MCF 10A (cell line): ENCODE data around the gene CSNK2A3. TPM values are rescaled to one million over a fixed set of nuclear protein-coding genes. Genes with fewer than 3 reads are reported as not detected.

Experiments
- BruUV-seq: library from RNA; stranded (reverse); fragments of 400-500 nt; replicated peaks from 2 replicates; lab custom pipeline; 2021; lab: Mats Ljungman, UMichigan
- CTCF ChIA-PET: fragments of 300-600 bp; sonication (Branson Sonifier 250); formaldehyde crosslinking; extraction: SDS; loops from one replicate; lab custom pipeline; 2021; ENCODE audit warnings: antibody characterized with exemption, inconsistent platforms; lab: Yijun Ruan, JAX
- POLR2A ChIA-PET: fragments of 300-600, 350-650 bp; sonication (Branson Sonifier 250); formaldehyde crosslinking; extraction: SDS; loops from one replicate; lab custom pipeline; 2020; ENCODE audit warnings: antibody characterized with exemption, inconsistent platforms; lab: Yijun Ruan, JAX
- DNase-seq: peaks from one replicate; pipeline ENCODE4 v3.0.0-alpha.2; 2018; ENCODE audit not compliant: unreplicated experiment
- H3K27ac Mint-ChIP-seq: one replicate; pipeline ENCODE4 v1.8.0; 2022; ENCODE audit warnings: mild to moderate bottlenecking, low read depth, mixed read lengths; ENCODE audit not compliant: unreplicated experiment
- H3K27me3 Mint-ChIP-seq: one replicate; pipeline ENCODE4 v1.8.0; 2022; ENCODE audit warnings: mixed read lengths; ENCODE audit not compliant: insufficient read depth, unreplicated experiment
- H3K36me3 Mint-ChIP-seq: one replicate; pipeline ENCODE4 v1.8.0; 2022; ENCODE audit warnings: mild to moderate bottlenecking, moderate library complexity, mixed read lengths; ENCODE audit not compliant: insufficient read depth, unreplicated experiment
- H3K4me1 Mint-ChIP-seq: one replicate; pipeline ENCODE4 v1.8.0; 2022; ENCODE audit warnings: mixed read lengths; ENCODE audit not compliant: insufficient read depth, unreplicated experiment
- H3K4me3 Mint-ChIP-seq: one replicate; pipeline ENCODE4 v1.8.0; 2022; ENCODE audit warnings: mild to moderate bottlenecking, moderate library complexity, mixed read lengths; ENCODE audit not compliant: unreplicated experiment
- H3K9me3 Mint-ChIP-seq: one replicate; pipeline ENCODE4 v1.8.0; 2022; ENCODE audit warnings: mixed read lengths; ENCODE audit not compliant: unreplicated experiment
- intact Hi-C: fragments of 100-400 bp; cut with micrococcal nuclease; formaldehyde crosslinking; loops from 2 replicates; pipeline ENCODE4 v1.14.1; 2022
- total RNA-seq: library from RNA; stranded (reverse); gene quantifications from 2 replicates; pipeline ENCODE4 v1.2.3, GENCODE V29; 2022
- TF ChIP-seq, protein P1 (sequence below): fragments of 200-600 bp; IDR thresholded peaks from one replicate; pipeline ENCODE4 v1.8.0; 2022; ENCODE audit warnings: antibody characterized with exemption, mild to moderate bottlenecking; ENCODE audit not compliant: unreplicated experiment

The CSNK2A3 gene
- total RNA-seq, 1 experiment from 2014 or later = 2.2 TPM

DNA sequence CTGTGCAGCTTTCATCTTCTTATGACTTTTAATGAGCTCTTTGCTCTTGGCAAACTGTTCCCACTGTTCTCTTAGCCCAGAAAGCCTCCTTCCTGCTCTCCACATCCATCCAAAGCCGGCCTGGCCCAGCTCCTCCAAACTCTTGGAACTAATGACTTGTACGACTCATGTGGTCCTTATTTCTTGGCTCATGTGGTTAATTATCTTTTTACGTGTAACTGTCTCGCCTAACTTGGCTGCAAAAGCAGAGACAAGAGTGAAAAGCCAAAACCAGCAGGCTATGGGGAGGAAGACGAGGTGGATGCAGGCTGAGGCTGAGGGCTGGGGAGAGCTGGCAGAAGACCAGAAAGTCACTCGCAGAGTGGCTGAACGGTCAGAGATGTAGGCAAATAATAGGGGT is 5.5 kb downstream of the CSNK2A3 start:
- intact Hi-C loops = no loop called here
- no TSS peak for BruUV-seq
- Mint-ChIP-seq H3K4me3 (no peak overlapping the region), H3K36me3 (no peaks in the 10 kb centered on the region), H3K27ac (no peak overlapping the region), H3K9me3 (no peaks in the 10 kb centered on the region), H3K4me1 (no peaks in the 10 kb centered on the region), H3K27me3 (no peaks in the 10 kb centered on the region)
- no peak for DNase-seq
- TF ChIP-seq, protein P1, sequence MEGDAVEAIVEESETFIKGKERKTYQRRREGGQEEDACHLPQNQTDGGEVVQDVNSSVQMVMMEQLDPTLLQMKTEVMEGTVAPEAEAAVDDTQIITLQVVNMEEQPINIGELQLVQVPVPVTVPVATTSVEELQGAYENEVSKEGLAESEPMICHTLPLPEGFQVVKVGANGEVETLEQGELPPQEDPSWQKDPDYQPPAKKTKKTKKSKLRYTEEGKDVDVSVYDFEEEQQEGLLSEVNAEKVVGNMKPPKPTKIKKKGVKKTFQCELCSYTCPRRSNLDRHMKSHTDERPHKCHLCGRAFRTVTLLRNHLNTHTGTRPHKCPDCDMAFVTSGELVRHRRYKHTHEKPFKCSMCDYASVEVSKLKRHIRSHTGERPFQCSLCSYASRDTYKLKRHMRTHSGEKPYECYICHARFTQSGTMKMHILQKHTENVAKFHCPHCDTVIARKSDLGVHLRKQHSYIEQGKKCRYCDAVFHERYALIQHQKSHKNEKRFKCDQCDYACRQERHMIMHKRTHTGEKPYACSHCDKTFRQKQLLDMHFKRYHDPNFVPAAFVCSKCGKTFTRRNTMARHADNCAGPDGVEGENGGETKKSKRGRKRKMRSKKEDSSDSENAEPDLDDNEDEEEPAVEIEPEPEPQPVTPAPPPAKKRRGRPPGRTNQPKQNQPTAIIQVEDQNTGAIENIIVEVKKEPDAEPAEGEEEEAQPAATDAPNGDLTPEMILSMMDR = no peak
- ChIA-PET POLR2A (no interaction called here), CTCF (interaction anchor here (0.7 kb wide), 1 partner anchor 54 kb away, joined by 3 read pairs; no protein-coding TSS in a partner anchor)

DNA sequence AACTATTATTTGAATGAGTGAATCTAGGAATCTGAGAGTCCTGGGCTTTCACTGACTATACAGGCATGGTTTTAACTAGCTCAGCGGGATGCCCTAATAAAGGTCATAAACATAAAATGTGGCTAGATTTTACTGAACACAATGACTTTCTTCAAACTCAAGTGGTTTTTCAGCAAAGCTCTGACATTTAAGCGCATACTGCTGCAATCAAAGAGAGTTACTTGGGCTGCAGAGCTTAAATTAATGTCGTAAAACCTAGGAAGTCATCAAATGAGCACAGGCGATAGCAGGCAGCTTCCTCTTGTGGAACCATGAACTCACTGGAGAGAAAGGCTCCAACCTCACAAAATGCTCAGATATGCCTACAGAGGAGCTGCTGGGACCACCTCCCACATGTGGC is 6.7 kb downstream of the CSNK2A3 start:
- intact Hi-C loops = no loop called here
- Mint-ChIP-seq H3K9me3 (no peaks in the 10 kb centered on the region), H3K27ac (no peak overlapping the region), H3K4me1 (no peaks in the 10 kb centered on the region), H3K27me3 (no peaks in the 10 kb centered on the region), H3K36me3 (no peaks in the 10 kb centered on the region), H3K4me3 (no peak overlapping the region)
- ChIA-PET POLR2A (no interaction called here), CTCF (no interaction called here)
- no TSS peak for BruUV-seq
- TF ChIP-seq, protein P1 = no peak
- DNase-seq = no peak

DNA sequence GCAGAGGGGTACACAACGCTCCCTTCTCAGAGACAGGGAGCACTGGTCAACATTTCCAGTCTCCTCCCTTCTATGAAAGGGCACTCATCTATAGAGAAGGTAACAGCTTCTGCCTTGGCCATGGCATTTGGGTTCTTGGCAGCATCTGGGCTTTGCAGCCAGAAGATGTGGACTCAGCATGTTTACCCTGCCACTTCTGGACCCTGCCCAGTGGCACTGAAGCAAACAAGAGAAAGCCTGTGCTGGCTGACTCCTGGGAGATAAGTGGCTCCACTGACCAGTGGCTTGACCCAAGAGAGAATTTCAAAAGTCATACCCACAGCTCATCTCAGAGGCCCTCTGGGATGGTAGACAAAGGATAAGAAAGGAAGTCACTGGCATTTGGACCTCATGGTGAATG is 8.0 kb downstream of the CSNK2A3 start:
- no peak for DNase-seq
- H3K4me3 Mint-ChIP-seq = no peak overlapping the region
- no TSS peak for BruUV-seq
- ChIA-PET CTCF (no interaction called here), POLR2A (interaction anchor here (0.7 kb wide), 1 partner anchor 22 kb away, joined by 3 read pairs; no protein-coding TSS in a partner anchor)
- H3K27ac Mint-ChIP-seq = no peak overlapping the region
- peaks cover 6% of the 10 kb centered on the region for H3K36me3 Mint-ChIP-seq
- no peaks in the 10 kb centered on the region for H3K4me1 Mint-ChIP-seq
- TF ChIP-seq, protein P1 = no peak
- no peaks in the 10 kb centered on the region for H3K27me3 Mint-ChIP-seq
- intact Hi-C loops = no loop called here
- no peaks in the 10 kb centered on the region for H3K9me3 Mint-ChIP-seq

DNA sequence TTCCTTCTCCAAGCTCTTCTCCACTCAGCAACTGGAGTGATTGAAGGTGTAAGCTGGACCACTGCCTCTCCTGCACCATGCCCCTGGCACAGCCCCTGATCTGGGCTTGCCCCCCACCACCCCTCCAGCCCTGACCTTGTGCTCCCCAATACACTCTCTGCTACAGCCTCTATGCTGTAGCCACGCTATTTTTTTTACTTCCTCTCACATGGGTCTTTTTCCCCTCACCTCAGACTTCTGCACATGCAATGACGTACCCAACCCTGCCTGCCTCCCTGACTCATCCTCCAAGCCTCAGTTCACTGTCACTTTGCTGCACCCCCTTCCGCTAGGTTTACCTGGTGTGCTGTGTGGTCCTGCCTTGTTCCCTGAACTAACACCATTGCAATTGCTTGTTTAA is 9.0 kb downstream of the CSNK2A3 start:
- Mint-ChIP-seq H3K36me3 (peaks cover 6% of the 10 kb centered on the region), H3K9me3 (no peaks in the 10 kb centered on the region), H3K4me1 (no peaks in the 10 kb centered on the region), H3K4me3 (no peak overlapping the region), H3K27me3 (no peaks in the 10 kb centered on the region), H3K27ac (no peak overlapping the region)
- CTCF ChIA-PET = no interaction called here
- intact Hi-C loops = no loop called here
- BruUV-seq = no TSS peak
- POLR2A ChIA-PET = interaction anchor here (0.6 kb wide), 1 partner anchor 1602 kb away, joined by 3 read pairs; no protein-coding TSS in a partner anchor
- no peak for DNase-seq
- TF ChIP-seq, protein P1 = no peak
